HG03354 (cell line): ENCODE results near the gene NDUFA12.

Source experiments
- ATAC-seq: cut with Tn5 transposase; IDR thresholded peaks from one replicate; pipeline ENCODE4 v1.9.1; 2021; ENCODE audit warnings: mild to moderate bottlenecking; ENCODE audit not compliant: unreplicated experiment, poor library complexity, severe bottlenecking

The NDUFA12 gene

GRCh38 chr12:94983321-94983720, 20.2 kb downstream of the NDUFA12 start:
- no peak for ATAC-seq

DNA sequence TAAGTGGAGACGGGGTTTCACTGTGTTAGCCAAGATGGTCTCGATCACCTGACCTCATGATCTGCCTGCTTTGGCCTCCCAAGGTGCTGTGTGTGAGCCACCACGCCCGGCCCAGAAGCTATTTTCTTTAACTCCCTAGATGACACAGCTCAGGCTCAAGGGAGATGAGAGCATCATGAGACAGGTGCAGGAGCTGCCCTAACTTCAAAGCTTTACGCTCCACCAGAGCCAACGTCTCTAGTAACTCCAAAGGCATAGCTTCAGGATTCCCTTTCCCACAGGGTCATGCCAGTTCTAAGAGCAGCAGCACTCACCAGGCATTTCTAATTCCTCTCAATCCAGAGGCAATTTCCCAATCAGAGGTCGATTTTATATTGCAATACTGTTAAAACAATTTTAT, 21.0 kb downstream of the NDUFA12 start:
- no peak for ATAC-seq

DNA sequence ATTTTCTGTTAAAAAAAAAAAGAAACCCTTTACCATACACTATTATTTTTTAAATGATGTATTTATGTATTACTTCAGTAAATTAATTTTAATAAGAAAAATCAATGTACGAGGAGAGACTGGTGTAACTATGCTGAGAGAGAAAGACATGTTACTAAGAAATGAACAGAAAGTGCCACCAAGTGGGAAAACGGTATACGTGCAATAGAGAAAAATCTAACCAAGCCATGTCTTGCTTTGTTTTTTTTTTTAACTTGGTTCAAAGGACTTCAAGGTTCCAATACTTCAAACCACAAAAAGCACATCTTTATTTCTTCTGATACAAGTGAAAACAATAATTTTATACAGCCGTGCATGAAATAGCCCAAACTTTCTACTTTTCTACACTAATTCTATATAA, 22.9 kb downstream of the NDUFA12 start:
- no peak for ATAC-seq

DNA sequence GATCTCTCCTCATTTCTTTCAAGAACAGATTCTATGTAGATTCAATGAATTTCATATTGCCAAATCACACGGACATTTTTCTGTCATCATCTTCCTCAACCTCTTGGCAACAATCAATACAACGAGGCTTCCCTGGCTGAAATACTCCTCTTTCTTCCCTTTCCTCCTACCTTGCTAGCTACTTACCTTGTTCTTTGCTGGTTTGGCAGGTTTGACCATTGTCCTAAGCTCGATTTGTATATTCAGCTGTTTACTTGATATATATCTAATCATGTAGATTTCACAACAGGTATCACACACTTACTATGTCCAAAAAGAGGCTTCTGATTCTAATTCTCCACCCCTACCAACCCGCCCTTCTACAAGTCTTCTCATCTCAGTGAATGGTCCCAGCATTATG, 23.6 kb downstream of the NDUFA12 start:
- no peak for ATAC-seq

- ATAC-seq, result no peak
Observed at GRCh38 chr12:94977766-94978468, 25.6 kb downstream of the NDUFA12 start.

- no peak for ATAC-seq
Observed at GRCh38 chr12:94973221-94973620, 30.3 kb downstream of the NDUFA12 start.

DNA sequence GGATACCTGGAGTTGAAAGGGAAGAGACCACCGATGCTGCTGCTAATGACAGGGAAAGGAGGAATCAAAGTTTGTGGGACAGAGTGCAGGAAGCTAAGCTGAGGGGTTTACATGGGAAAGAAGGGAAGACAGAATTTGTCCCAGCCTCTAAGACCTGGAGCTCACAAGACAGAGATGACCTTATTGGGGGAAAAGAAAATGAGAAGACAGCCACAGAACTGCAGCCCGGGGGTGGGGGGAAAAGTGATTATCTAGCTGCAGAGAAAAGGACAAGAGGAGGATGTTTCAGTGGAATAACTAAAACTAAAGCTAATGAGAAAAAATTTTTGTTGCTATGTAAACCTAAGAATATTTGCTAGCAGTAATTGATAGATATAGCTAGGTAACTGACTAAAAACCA, 30.7 kb downstream of the NDUFA12 start:
- no peak for ATAC-seq

GRCh38 chr12:94971923-94972322, 31.6 kb downstream of the NDUFA12 start:
- ATAC-seq, result no peak

DNA sequence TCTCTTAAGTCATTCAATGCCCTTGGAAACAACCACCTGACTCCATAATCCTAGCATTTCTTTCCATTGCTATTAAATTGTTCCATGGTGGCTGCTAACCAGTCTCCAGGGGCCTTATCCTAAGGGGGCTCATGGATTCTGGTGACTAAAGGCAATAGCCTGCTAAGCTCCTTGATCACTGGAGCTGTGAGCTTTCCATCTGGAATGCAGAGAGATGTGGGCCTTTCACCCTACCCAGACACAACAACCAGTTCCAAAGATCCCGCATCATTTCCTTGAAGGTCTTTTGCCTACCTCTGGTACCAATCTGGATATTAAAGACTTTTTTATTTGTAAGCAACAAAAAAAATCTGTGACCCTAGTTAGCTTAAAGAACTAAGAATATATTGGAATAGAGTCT, 32.9 kb downstream of the NDUFA12 start:
- no peak for ATAC-seq

DNA sequence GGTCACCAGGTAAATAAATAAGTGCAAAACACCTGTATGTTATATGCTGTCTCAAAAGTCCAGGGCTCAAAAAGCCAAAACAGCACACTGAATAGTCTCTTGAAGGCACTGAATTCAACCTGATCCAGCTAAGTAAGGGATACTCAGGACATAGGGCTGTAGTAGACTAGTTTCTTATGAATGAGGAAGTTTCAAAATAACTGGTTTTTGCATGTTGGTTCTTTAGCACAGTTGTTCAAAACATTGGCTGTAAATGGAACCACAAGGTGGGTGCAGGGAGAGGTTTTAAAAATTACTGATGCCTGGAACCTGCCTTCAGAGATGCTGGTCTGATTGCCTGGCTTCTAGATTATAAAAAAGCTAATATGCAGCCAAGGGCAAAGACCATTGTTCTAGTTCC, 34.1 kb downstream of the NDUFA12 start:
- peak; percentile 36 for ATAC-seq

DNA sequence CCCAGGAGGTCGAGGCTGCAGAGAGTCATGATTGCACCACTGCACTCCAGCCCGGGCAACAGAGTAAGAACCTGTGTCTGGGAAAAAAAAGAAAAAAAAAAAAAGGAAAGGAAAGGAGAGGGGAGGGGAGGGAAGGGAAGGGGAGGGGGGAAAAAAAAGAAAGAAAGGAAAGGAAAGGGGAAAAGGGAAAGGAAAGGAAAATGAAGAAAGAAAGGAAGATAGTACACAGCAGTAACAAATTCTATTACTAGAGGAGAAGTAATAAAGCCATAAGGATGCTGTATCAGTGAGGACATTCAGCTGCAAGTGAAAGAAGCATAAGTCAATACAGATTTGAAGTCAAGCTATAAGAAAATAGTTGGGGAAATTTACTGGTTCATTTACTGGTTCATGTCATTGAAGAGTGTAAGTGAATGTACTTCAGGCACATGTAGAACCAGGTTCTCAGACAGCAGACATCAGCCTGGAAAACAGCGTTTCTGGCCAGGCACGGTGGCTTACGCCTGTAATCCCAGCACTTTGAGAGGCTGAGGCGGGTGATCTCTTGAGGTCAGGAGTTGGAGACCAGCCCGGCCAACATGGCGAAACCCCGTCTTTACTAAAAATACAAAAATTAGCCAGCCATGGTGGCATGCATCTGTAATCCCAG, 37.4 kb downstream of the NDUFA12 start:
- no peak for ATAC-seq

DNA sequence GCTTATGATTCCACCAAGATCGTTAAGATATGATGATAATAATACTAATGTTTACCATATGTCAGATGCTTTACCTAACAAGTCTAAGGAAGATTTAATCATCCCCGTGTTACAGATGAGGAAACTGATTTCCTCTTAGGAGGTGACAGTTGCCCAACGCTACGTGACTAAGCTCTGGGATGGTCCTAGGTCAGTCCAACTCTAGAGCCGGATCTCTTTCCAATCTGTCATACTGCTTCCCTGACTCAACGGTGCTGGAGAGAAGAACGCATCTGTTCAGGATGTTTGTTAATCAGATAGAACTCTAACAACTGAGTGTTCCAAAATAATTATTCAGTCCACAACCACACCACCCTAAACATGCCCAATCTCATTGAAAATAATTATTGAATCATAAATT, 39.8 kb downstream of the NDUFA12 start:
- no peak for ATAC-seq

GRCh38 chr12:94962670-94963069, 40.8 kb downstream of the NDUFA12 start:
- ATAC-seq, result no peak

GRCh38 chr12:94961911-94962310, 41.6 kb downstream of the NDUFA12 start:
- ATAC-seq, result no peak

DNA sequence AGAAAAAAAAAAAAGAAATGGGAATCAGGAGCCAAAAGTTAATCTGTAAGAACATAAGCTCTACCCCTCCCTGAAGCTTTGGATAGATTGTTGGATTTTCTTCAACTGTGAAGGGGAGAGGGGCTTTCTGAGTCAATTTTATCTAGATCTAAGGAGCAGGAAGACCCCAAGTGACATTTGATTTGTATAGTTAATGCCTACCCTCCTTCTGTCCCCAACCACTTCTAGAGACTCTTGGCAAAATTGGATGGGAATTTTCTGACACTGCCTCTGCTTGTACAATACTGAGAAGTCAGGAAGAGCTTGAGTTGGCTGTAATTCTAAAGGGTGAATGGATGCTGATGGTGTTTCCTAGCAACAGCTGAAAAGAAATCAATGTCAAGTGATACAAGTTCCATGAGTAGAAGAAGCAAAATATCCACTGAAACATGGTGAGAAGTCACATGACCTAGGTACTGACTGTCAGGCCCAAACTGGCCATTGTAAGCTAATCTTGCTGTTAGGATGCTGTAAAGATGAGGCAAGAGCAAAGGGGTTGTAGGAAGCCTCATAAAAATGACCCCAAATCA, 42.2 kb downstream of the NDUFA12 start:
- ATAC-seq, result no peak

DNA sequence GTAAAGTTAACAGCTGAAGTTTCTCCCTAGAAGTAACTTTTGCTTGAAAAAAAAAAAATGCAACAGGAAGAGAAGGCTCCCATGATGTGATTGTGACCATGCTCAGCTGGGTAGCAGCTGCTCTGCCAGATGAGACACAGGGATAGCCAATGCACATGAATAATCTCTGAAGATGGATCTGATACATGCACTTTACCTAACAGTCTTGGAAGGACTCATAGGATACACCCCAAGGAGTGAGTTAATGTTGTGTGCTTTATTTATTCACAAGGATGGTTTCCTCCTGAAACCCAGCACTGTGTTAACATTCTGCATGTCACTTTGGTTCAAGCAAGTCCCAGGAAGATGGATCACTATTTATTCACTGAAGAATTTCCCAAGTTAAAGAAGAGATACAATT, 46.5 kb downstream of the NDUFA12 start:
- no peak for ATAC-seq

- no peak for ATAC-seq
Observed at GRCh38 chr12:94954948-94955592, 48.4 kb downstream of the NDUFA12 start.

DNA sequence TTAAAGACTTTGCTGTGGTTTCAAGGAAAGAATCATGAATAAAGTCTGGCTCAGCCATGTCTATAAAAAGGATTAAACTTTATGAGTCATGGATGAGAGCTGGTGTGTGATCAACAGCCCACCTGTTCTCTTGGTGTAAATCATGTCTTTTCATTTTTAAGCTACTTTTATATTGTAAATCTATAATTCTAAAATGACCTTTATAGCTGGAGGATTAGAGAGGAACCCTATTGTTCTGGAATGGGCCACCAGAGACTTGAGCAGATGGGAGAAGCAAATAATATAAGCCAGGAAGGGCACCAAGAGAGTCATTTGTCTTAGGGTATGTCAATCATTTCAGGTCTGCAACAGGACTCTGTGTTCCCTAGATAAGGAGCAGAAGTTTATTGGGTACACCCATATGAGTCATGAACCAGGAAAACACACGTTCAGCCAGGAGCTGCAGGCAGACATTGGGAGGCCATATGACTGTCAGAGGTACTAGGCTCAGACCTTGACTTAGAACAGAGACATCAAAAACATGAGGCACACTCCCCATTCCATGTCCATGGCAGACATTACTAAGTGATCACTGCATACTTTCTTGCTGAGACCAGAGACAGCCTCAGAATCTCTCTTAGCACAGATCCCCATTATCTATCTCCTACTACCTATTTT, 49.3 kb downstream of the NDUFA12 start:
- no peak for ATAC-seq

DNA sequence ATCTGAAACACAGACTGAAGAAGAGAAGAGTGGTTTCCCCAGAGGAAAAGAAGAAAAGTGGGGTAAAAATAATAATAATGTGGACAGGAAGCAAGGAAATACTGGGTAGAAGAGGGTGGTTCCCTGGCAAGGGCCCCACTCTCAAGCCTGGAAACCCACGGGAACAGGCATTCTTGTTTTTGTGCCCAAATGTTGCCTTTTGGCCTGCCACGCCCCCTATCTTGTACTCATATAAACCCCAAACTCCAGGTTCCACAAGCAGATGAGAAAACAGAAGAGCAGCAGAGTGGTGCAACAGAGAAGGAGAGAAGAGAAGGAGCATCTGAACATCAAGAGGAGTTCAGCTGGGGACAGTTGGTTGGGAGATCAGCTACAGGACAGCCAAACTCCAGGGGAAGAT, 51.2 kb downstream of the NDUFA12 start:
- no peak for ATAC-seq
